Mononuclear cell (primary cell): ENCODE measurements around the gene BARX2. TPM values are rescaled to one million over a fixed set of nuclear protein-coding genes. Genes with fewer than 3 reads are reported as not detected.

ENCODE experiments used
- H3K27me3 ChIP-seq: 2 replicates; pipeline ENCODE4 v1.6.0; 2011; ENCODE audit warnings: low read length, control low read depth; ENCODE audit not compliant: insufficient read depth
- H3K4me1 ChIP-seq: 2 replicates; pipeline ENCODE4 v1.5.1; 2011; ENCODE audit warnings: mild to moderate bottlenecking, low read length, control low read depth; ENCODE audit not compliant: insufficient read depth
- H3K4me3 ChIP-seq: 2 replicates; pipeline ENCODE4 v1.5.1; 2011; ENCODE audit warnings: mild to moderate bottlenecking, low read length, moderate library complexity
- H3K9me3 ChIP-seq: 2 replicates; pipeline ENCODE4 v1.5.1; 2011; ENCODE audit warnings: low read depth, mild to moderate bottlenecking, control low read depth, low read length
- total RNA-seq: library from RNA; depleted of rRNA; stranded (reverse); fragments of >200 nt; gene quantifications from one replicate; pipeline ENCODE4 v1.2.3, GENCODE V29; 2012

Gene BARX2
- total RNA-seq, 1 donor: not detected

GRCh38 chr11:129434641-129435498, 59.2 kb downstream of the BARX2 start:
- no peak overlapping the region for H3K4me3 ChIP-seq
- H3K4me1 ChIP-seq: no peaks in the 10 kb centered on the region
- no peaks in the 10 kb centered on the region for H3K27me3 ChIP-seq
- H3K9me3 ChIP-seq: no peaks in the 10 kb centered on the region

GRCh38 chr11:129435499-129436245, 60.0 kb downstream of the BARX2 start:
- Histone ChIP-seq H3K27me3 (no peaks in the 10 kb centered on the region), H3K4me1 (no peaks in the 10 kb centered on the region), H3K4me3 (no peak overlapping the region), H3K9me3 (no peaks in the 10 kb centered on the region)

- H3K9me3 ChIP-seq: no peaks in the 10 kb centered on the region
These were observed 60.9 kb downstream of the BARX2 start for GRCh38 chr11:129436573-129436972.

DNA sequence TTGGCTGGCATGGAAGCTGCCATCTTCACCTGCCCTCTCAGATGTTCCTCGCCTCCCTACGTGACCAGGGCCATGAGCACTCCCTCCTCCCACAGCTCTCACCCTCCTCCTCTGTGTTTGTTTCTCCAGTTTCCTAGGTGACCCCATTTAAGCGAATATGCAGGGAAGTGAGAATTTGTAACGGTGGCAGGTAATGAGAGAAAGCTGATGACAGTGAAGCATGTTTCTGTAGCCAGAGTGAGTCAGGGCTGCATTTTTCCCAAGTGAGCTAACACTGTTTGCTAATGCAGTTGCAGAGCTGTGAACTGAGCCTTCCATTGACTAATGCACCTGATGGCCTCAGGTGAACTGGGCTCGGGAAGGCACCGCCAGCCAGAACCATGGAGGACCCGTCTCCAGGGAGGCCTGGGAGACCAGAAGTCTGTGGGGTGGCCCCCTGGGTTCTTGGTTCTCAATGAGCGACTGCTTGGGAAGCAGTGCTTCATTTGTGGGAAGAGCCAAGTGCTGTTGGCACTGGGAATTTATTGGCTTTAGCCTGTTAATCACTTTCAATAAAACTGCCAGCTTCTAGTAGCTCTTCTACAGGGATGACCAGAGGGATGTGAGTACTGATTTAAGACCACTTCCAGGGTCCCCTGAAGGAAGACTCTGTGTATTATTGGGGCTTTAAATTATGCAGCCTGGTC, 64.5 kb downstream of the BARX2 start:
- Histone ChIP-seq H3K4me3 (no peak overlapping the region), H3K9me3 (no peaks in the 10 kb centered on the region), H3K4me1 (no peaks in the 10 kb centered on the region), H3K27me3 (no peaks in the 10 kb centered on the region)

More at GRCh38 chr11:129436573-129436972, 60.9 kb downstream of the BARX2 start:
- no peaks in the 10 kb centered on the region for H3K27me3 ChIP-seq
- H3K4me3 ChIP-seq: no peak overlapping the region
- no peaks in the 10 kb centered on the region for H3K4me1 ChIP-seq

GRCh38 chr11:129442171-129442570, 66.5 kb downstream of the BARX2 start:
- Histone ChIP-seq H3K9me3 (no peaks in the 10 kb centered on the region), H3K4me3 (no peak overlapping the region), H3K27me3 (no peaks in the 10 kb centered on the region), H3K4me1 (no peaks in the 10 kb centered on the region)

DNA sequence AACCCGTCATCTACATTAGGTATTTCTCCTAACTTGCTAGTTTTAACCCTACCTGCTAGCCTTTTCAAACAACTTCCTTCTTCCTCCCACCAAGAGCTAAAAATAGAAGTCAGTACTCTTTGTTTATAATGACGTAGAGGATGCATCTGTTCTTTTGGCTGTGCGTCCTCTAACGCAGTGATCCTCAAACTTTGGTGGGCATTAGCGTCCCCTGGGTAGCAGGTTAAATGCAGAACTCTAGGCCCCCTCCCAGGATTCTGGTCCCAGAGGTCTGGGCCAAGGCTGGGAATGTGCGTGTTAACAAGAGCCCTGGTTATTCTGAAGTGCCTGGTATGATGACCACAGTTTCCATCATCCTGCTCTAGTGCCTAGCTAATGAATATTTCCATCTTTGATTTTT, 67.6 kb downstream of the BARX2 start:
- H3K27me3 ChIP-seq: no peaks in the 10 kb centered on the region
- no peak overlapping the region for H3K4me3 ChIP-seq
- H3K4me1 ChIP-seq: no peaks in the 10 kb centered on the region
- no peaks in the 10 kb centered on the region for H3K9me3 ChIP-seq

DNA sequence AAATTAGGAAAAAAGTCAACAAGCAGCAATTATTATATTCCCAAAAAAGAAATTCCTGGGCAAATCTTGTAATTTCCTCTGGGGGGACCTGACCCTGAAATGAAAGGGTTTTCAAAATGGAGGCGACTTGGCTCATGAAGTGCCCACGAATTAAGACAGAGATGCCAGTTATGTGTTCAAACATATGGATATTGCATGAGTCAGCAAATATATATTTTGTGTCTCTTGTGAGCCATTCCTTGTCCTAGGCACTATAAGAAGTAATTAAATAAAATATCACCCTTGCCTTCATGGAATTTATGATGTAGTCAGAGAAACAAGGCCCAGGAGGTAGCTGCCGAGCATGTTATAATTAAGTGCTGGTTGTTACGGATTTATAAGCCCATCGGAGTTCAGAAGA, 68.6 kb downstream of the BARX2 start:
- H3K4me1 ChIP-seq: no peaks in the 10 kb centered on the region
- H3K27me3 ChIP-seq: no peaks in the 10 kb centered on the region
- H3K4me3 ChIP-seq: no peak overlapping the region
- H3K9me3 ChIP-seq: no peaks in the 10 kb centered on the region

DNA sequence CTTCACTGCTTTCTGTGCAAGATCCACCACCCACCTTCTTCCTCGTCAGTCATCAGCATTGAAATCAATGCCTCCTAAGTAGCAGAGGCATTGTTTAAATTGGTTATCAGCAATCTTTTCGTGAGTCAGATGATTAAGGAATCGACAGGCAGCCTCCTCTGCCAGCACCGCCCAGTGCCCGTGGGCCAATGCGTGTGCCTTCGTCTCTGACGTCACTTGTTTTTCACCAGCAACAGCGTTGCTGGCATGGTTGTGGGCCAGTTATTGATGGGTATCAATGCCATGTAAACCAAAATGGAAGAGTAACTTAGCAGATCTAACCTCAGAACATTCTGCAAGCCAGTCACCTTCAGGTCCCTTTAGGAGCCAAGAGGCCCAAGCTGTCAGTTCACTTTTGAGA, 69.6 kb downstream of the BARX2 start:
- no peaks in the 10 kb centered on the region for H3K4me1 ChIP-seq
- H3K27me3 ChIP-seq: no peaks in the 10 kb centered on the region
- H3K9me3 ChIP-seq: no peaks in the 10 kb centered on the region
- no peak overlapping the region for H3K4me3 ChIP-seq

GRCh38 chr11:129446572-129446971, 70.9 kb downstream of the BARX2 start:
- Histone ChIP-seq H3K4me1 (no peaks in the 10 kb centered on the region), H3K27me3 (no peaks in the 10 kb centered on the region), H3K9me3 (no peaks in the 10 kb centered on the region), H3K4me3 (no peak overlapping the region)

DNA sequence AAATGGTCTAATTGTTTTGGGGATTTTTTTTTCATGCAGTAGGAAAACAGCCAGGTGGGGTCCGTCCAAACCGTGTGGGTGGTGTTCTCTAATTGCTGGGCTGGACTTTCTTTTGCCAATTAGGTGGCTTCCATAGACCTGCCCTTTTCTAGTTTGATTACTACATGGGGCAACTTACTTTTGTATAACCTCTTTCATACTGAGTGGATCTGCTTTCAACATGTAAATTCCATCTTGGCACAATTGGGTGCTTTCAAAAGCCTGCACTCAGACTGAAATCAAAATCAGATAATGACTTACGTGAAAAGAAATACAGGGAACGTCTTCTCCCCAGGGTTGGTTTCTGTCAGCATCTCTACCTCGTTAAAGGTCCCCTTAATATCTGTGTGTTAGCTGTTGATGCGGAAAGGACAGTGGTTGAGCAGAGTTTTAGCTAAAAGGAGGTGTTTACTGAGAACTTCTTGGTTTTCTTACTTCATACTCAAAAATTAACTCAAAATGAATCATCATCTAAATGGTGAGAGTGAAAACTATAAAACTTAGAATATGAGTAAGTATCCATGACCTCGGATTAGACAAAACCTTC, 72.1 kb downstream of the BARX2 start:
- Histone ChIP-seq H3K4me1 (no peaks in the 10 kb centered on the region), H3K4me3 (no peak overlapping the region), H3K9me3 (no peaks in the 10 kb centered on the region), H3K27me3 (no peaks in the 10 kb centered on the region)

DNA sequence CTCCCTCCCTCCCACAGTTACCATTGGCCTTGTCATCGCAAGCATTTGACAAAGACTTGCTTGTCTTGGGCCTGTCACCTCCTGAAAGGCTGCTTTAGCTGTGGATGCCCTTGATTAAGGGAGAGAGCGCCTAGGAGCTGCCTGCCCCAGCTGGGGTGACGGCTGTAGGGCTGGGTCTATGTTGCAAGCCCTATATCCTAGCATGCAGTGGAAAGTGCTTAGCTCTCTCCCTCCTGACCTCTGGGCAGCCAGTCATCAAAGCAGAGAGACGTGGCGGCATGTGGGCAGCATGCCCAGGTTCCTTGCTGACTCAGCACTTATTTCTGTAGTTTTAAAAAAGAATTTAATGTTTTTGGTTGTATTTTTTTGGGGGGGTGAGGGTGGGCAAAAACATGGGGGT, 75.9 kb downstream of the BARX2 start:
- Histone ChIP-seq H3K9me3 (no peaks in the 10 kb centered on the region), H3K4me3 (no peak overlapping the region)

GRCh38 chr11:129453293-129453721, 77.7 kb downstream of the BARX2 start:
- Histone ChIP-seq H3K27me3 (no peaks in the 10 kb centered on the region), H3K4me3 (no peak overlapping the region), H3K4me1 (no peaks in the 10 kb centered on the region), H3K9me3 (no peaks in the 10 kb centered on the region)

More for the DNA sequence above, 75.9 kb downstream of the BARX2 start:
- H3K4me1 ChIP-seq: no peaks in the 10 kb centered on the region
- H3K27me3 ChIP-seq: no peaks in the 10 kb centered on the region

GRCh38 chr11:129455101-129455500, 79.5 kb downstream of the BARX2 start:
- H3K27me3 ChIP-seq: no peaks in the 10 kb centered on the region
- H3K4me1 ChIP-seq: no peaks in the 10 kb centered on the region
- H3K9me3 ChIP-seq: no peaks in the 10 kb centered on the region
- no peak overlapping the region for H3K4me3 ChIP-seq

DNA sequence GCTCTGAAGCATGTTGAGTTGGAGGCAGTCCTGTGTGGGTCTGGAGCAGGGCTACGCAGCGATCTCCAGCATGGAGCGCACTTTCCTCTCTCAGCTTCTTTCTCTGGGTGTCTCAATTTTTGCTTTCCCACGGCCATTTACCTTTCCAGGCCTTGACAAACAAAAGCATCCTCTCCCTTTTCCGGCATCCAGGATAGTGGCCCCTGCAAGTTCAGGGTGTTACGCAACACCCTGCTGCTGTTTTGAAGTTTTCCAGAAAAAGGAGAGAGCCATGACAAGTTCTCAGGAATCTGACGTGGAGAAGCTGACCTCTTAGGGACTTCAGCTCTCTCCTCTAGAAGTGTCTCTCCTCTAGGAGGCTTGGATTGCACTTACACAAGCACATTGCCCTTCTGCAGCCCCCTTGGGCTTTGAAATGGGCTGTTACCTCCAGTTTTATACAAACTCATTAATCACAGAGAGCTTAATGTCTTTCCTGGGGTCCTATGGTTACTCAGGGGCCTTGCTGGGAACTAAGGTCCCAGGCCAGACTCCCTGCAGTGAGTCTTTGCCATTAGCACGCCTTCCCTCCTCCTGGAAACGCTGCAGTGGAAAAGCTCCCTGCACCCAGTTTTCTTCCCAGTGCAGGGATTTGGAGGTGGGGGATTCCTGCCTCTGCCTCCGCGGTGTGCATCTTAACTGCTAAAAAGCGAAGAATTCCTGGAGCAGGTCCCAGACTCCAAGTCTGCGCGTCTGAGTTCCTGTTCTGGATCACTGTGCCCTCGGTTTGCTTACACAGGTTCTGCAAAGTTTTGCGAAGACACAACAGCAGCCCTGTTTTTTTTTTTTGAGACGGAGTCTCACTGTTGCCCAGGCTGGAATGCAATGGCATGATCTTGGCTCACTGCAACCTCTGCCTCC, 80.4 kb downstream of the BARX2 start:
- Histone ChIP-seq H3K4me3 (no peak overlapping the region), H3K9me3 (no peaks in the 10 kb centered on the region), H3K4me1 (no peaks in the 10 kb centered on the region), H3K27me3 (no peaks in the 10 kb centered on the region)
